A204.1 (cell line): ENCODE results near the gene SGSH.
"Not testable (repeated sequence)": the region's sequence is repeated elsewhere in the genome, so short reads cannot be mapped to it uniquely, and the experiment has no call there.

Source experiments
- FAIRE-seq: peaks from 2 replicates; lab custom pipeline; 2012; peaks lifted over from hg19 to GRCh38; lab: Jason Lieb, UNC

Gene SGSH

DNA sequence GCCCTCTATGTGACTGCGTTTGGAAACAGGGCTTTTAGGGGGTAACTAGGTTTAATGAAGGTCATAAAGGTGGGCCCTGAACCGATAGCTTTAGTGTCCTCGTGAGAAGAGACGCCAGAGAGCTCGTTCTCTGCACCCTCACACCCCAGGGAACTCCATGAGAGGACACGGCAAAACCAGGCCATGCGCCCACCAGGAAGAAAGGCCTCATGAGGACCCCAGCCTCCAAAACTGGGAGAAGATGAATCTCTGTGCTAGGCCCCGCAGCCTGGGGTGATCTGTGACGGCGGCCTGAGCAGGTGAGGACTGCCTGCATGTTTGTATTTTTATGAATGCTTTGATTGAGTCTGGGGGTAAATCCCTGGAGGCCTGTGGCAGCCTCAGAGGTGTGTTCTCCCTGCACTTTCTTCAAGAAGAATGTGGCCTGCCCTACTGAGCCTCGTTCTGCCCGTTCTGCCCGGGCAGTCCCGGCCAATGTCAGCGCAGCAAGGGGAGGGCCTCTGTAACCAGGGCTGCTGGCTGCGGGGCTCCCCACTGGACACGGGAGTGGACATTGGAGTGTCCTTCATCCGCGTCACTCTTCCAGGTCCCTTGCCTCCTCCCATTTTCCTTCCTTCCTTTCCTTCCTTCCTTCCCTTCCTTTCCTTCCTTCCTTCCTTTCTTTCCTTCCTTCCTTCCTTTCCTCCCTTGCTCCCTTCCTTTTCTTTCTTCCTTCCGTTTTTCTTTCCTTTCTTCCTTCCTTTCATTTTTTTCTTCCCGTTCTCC, 33.7 kb upstream of the SGSH start:
- no peak for FAIRE-seq

DNA sequence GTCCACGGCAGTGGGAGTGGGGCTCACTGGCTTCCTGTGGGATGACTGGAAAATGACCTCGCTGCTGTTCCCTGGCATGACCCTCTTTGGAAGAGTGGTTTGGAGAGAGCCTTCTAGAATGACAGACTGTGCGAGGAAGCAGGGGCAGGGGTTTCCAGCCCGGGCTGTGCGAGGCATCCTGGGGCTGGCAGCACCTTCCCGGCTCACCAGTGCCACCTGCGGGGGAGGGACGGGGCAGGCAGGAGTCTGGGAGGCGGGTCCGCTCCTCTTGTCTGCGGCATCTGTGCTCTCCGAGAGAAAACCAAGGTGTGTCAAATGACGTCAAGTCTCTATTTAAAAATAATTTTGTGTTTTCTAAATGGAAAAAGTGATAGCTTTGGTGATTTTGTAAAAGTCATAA, 32.7 kb upstream of the SGSH start:
- no peak for FAIRE-seq

DNA sequence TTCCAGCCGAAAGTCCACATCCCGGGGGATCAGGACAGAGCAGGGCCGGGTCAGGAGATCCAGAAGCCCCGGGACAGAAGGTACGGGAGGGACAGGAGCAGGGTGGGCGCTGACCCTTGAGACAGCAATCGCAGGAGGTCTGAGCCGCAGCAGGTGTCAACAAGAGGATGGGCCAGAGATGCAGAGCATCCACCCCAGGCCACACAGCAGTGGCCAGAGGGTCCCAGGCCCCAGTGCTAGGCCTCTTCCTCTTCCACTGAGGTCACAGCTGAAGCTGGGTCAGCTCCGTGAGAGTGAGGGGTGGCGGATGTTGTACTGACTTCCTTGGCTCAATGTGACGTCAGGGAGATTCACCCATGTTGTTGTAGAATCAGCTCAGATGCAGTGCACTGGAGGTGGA, 31.8 kb upstream of the SGSH start:
- no peak for FAIRE-seq

DNA sequence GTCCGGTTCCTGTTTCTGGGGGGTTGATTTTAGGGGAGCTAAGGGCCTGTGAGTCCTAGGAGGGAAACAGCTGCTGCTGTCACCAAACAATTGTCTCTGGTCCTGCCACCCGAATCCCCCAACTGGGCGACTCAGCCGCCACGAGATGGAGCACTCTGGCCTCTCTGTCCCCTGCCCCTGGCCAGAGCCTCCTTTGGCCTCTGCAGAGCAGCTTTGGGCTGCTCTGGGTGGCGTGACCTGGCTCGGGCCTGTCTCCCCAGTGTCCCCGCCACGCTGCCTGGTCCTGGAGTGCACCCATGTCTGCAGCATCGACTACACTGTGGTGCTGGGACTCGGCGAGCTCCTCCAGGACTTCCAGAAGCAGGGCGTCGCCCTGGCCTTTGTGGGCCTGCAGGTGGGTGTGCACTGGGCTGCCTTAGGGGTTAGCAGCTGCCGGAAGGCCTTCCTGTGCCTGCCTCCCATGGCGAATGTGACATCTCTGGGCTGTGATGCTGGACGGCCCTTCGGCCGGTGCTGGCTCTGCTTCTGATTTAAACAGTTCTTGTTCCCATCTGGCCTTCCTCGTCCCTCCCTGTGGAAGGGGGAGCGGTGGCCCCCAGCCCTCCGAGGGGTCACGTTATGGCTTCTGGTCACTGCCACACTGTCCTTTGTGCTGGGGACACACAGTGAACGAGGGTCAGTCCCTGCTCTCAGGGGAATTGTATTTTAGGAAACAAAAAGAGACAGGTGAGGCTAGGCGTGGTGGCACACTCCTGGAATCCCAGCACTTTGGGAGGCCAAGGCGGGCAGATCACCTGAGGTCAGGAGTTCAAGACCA, 29.0 kb upstream of the SGSH start:
- FAIRE-seq = no peak

DNA sequence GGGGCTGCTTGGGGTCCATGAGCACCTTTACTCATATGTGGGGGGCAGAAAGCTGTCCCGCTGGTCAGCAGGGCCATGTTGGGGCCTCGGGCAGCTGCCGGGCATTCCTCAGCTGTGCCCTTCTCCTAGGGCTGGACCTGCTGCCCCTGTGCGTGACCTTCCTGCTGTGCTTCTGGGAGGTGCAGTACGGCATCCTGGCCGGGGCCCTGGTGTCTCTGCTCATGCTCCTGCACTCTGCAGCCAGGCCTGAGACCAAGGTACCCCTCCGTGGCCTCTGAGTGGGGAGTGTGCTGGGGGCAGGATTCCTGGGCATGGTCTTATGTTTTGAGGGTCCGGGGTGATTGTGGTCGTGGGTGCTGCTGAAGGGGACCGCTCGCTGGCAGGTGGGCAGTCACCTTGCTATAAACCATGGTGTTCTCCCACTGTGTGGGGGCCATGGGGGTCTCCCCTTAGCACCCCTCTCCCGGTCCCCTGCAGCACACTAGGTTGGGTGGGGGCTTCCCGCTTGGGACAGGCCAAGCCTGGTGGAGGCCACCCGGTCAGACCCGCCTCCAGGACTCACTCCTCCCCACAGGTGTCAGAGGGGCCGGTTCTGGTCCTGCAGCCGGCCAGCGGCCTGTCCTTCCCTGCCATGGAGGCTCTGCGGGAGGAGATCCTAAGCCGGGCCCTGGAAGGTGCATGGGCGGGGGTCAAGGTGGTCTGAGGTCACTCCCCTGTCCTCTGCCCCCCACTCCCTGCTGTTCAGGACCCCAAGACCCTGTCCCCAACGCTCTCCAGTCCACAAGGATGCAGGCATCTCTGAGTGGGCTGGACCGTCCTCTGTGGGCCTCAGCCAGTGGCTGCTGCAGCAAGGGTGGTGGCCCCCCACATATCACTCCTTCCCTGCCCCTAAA, 28.1 kb upstream of the SGSH start:
- FAIRE-seq = no peak

DNA sequence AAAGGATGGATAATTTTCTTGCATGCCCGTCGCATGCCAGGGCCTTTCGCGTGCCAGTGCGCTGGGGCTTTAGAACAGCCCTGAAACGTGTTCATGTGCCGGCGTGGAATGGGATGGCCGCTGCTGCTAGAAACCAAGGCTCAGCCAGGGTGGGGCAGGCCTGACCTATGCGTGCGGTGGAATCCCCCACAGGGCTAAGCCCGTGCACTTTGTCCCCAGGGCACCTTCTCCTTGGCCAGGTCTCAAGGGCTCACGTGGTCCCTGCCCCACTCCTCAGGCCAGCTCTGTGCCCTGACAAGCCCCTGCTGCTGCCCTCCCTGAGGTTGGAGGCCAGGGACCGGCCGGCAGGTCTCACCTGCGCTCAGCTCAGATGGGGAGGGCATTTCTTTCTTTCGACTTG, 27.4 kb upstream of the SGSH start:
- FAIRE-seq = no peak

DNA sequence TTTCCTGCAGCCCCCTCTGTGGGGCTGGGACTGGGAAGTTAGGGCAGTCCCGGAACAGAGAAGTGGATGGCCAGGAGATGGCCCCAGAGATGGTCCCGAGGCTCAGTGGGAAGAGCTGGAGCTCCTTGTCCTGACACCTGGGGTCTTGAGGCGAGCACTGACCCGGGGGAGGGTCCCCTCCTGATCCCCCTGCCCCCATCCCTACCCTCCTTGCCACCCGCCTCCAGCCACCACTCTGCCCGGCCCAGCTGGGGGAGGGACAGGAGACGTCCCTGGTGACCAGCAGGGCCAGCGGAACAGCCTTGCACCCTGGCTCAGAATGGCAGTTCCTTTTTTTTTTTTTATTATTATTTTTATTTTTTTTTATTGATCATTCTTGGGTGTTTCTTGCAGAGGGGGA, 26.6 kb upstream of the SGSH start:
- no peak for FAIRE-seq

DNA sequence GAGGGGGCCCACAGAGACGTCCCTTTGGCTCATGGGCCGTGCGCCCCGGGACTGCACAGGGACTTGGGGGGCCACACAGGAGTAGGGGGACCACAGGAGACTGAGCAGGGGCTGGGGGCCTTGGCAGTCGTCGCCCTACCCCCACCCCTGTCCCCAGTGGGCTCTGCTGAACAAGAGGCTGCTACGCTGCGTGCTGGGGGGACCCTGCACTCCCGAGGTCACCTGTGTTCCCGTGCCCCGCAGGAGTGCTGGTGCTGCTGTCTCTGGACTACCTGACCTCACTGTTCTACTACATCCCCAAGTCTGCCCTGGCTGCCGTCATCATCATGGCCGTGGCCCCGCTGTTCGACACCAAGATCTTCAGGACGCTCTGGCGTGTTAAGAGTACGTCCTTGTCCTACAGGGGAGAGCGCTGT, 26.1 kb upstream of the SGSH start:
- no peak for FAIRE-seq

DNA sequence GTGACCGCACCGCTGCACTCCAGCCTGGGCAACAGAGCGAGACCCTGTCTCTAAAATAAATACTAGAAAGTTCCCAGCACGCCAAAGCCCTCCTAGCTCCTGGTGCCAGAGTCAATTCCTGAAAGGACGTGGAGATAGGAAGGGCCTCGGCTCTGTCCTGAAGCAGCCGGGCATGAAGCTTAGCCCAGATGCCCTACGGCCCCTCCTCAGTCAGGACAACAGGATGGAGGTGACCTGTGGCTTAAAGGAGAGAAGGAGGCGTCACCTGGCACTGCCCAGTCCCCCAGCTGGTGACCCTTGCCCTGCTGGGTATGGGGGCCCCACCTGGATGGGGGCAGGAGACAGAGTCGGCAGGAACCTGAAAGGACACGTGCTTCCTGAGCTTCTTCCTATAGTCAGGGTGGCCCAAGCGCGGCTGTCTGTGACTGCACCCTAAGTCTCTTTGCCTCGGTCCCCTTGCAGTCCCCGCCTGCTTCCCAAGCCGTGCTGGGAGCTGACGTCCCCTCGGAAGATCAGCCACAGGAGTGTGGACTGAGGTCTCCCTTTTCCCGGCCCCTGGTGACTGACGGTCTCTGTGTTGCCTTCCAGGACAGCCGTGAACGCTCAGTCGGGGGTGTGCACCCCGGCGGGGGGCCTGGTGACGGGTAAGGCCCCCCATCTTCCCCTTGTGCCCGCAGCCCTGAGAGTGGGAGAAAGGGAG, 25.6 kb upstream of the SGSH start:
- no peak for FAIRE-seq

DNA sequence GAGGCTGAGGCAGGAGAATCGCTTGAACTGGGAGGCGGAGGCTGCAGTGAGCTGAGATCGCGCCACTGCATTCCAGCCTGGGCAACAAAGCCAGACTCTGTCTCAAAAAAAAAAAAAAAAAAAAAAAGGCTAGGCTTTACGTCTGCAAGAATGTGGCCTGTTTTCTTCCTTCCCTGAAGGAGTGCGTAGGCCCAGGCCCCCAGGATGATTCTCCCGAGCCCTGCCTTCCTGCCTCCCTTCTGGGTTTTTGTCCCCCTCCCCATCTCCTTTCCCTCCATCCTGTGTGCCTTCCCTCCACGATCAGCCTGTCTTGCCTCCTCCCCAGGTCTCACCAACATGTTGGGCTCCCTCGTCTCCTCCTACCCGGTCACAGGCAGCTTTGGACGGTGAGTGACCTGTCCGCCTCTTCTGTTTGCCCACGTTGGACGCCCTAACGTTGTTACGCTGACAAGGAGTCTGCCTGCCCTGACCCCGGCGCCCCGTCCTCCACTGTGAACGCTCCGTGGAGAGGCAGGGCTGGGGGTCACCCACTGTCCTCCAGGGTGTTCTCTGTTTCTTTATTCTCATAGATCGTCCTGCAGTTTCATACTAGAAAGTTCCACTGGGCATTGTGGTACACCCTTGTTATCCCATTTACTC, 24.9 kb upstream of the SGSH start:
- no peak for FAIRE-seq

DNA sequence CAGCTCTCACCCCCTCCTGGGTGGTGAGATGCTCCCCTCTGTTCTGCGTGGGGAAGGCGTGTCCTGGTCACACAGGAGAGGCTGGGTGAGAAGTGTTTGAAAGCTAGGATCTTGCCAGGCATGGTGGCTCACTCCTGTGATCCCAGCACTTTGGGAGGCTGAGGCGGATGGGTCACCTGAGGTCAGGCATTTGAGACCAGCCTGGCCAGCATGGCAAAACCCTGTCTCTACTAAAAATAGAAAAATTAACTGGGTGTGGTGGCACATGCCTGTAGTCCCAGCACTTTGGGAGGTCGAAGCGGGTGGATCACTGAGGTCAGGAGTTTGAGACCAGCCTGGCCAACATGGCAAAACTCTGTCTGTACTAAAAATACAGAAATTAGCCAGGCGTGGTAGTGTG, 24.3 kb upstream of the SGSH start:
- FAIRE-seq = not testable (repeated sequence)

DNA sequence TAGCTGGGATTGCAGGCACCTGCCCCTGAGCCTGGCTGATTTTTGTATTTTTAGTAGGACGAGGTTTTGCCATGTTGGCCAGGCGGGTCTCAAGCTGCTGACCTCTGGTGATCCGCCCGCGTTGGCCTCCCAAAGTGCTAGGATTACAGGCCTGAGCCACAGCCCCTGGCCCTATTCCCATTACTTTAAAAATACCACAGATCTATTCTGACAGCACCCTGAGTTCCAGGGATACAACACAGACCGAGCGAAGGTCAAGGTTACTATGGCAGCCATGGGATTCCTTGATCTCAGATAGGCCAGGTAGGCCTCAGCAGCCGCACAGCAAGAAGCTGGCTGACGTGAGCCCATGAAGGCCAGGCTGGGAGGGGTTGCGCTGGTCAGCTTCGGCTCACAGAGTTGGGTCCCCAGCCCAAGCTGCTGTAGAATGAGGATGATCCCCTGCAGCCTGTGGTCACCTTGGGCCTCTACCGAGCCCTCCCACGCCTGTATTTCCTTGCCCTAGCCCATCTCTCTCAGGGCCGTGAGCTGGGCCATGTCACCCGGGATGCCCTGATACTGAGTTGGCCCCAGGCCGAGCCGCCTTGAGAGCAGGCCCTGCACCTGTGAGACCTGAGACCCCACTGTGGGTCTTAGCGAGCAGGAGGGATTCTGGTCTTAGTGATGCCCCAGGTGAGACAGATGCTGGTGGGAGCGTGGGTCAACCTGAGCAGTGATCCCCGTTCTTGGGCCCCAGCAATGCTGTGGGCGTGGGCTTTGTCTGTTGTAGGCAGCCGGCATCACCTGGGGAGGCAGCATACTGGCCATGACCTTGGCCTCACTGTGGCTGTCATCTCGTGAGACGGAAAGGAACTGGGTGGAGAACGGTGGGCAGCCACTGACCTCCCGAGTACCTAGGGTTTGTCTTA, 23.6 kb upstream of the SGSH start:
- no peak for FAIRE-seq

DNA sequence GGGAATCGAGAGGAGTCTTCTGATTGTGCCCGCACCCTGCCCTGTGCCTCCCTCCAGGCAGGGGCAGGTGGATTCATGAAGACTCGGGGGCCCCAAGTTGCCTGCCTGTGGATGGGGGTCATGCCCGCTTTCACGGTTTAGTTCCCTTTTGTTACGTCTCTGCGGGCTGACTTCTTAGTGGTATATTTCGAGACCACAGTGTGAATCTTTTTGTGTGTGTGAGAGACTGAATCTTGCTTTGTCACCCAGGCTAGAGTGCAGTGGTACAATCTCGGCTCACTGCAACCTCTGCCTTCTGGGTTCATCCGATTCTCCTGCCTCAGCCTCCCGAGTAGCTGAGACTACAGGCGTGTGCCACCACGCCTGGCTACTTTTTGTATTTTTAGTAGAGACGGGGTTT, 22.4 kb upstream of the SGSH start:
- FAIRE-seq = no peak

DNA sequence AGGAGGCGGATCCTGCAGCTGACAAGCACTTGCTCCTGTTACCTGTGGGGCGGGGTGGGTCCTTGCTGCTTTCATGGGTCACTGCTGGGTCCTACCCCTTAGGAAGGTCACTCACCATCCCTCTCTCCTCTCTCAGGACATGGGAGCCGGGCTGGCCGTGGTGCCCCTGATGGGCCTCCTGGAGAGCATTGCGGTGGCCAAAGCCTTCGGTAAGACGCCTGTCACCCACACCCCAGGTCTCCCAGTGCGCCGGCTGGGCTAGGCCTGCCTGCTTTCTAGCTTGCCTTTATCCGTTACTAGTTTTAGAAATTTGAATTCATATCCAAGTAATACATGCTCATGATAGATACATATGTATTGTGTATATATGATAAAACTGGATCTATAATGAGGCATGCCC, 17.3 kb upstream of the SGSH start:
- no peak for FAIRE-seq

DNA sequence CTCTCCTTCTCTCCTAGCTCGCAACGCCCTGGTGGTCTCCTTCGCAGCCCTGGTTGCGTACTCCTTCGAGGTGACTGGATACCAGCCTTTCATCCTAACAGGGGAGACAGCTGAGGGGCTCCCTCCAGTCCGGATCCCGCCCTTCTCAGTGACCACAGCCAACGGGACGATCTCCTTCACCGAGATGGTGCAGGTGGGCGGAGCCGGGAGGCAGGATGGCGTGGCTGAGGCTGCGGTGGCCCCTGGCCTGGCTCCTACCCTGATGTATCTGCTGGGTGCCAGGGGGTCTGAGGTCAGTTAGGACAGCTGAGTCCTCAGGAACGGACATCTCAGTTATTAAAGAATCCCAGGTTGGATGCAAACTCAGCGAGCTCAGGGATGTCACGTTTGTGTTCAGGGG, 16.8 kb upstream of the SGSH start:
- no peak for FAIRE-seq

DNA sequence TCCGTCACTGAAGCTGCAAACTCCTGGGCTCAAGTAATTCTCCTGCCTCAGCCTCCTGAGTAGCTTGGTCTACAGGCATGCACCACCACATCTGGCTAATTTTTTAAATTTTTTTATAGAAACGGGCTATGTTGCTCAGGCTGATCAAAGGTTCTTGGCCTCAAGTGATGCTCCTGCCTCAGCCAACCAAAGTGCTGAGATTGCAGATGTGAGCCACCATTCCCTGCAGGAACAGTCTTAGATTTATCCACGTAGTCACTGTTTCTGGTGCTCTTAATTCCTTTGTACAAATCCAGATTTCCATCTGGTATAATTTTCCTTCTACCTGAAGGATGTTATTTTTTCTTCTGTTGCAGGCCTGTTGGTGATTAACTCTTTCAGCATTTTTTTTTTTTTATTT, 13.1 kb upstream of the SGSH start:
- no peak for FAIRE-seq

DNA sequence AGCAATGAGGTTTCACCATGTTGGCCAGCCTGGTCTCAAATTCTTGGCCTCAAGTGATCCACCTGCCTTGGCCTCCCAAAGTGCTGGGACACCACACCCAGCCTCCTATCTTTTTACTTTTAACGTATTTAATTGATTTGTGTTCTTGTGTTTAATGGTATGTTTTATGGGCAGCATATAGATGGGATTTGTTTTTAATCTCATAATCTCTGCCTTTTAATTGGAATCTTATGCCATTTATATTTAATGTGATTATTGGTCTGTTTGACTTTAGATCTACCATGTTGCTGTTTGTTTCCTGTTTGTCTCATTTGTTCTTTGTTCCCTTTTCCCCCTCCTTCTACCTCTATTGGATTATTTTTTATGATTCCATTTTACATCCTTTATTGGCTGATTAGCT, 12.3 kb upstream of the SGSH start:
- no peak for FAIRE-seq

DNA sequence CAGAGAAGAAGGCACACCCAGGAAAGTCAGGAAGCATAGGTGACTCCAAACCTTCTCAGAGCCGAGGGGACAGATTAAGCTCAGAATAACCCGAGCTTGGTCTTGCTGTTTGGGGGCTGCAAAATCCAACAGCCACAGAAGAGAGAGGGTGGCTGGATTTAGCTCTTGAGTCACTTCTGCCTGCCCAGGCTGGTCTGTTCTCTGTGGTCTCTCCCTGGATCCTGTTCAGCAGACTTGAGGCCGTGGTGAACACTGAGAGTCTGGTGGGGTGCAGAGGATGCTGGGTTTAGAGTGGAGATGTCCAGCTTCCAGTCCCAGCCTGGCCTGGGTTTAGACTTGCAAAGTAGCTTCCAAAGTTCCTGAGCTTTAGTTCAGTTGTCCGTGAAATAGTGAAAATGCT, 8.9 kb upstream of the SGSH start:
- FAIRE-seq = no peak

DNA sequence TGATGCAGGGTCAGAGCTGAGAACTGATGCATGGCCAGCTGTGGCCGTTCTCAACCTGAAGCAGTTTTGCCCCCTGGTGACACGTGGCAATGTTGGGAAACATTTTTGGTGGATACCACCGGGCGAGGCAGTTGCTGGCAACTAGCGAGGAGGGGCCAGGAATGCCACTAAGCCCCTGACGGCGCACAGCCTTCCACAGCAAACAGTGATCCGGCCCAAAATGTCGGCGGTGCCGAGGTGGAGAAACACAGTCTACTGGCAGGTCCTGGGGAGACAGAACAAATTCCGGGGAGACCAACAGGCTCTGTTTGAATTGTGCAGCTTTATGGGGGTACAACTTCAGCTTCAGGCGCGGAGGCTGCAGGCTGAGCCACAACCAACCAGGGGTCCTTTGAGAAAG, 8.3 kb upstream of the SGSH start:
- no peak for FAIRE-seq

DNA sequence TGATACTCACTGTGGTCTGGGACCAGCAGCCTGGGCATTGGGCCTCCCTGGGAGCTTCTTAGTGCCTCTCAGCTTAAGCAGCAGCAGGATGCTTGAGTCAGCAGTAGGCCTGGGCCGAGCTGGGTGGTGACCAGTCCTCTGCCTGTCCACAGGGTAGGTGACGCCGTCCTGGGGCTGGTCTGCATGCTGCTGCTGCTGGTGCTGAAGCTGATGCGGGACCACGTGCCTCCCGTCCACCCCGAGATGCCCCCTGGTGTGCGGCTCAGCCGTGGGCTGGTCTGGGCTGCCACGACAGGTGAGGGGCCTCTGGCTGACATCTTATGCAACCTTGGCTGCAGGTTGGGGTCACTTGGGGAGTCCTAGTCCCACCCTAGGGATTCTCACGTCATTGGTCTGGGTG, 7.5 kb upstream of the SGSH start:
- no peak for FAIRE-seq

DNA sequence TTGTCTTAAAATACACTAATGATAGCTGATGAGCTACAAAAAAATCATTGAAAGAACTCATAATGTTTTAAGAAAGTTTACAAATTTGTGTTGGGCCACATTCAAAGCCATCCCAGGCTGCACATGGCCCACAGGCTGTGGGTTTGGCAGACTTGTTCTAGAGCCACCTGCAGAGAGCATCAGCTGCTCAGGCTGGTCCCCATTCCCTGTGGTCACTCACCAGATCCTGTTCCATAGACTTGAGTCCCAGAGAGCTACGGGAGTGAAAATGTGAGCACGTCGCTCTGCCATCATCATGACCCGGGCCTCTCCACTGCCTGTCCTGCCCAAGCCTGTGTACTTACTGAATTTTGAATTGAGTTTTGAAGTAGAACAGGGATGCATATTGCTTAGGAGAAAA, 7.0 kb upstream of the SGSH start:
- no peak for FAIRE-seq
